Retinal pigment epithelial cell (primary cell): ENCODE measurements around the gene ANGPTL4.
"Not testable (repeated sequence)": the region's sequence is repeated elsewhere in the genome, so short reads cannot be mapped to it uniquely, and the experiment has no call there.

Experiments
- DNase-seq: peaks from one replicate; pipeline ENCODE4 v3.0.0-alpha.2; 2010; ENCODE audit warnings: low read depth
- H3K4me3 ChIP-seq: 2 replicates; pipeline ENCODE4 v1.5.1; 2011; ENCODE audit warnings: mild to moderate bottlenecking, low read length, control low read depth, moderate library complexity
- CTCF ChIP-seq: conservative IDR thresholded peaks from 2 replicates; pipeline ENCODE4 v1.5.1; 2011; ENCODE audit warnings: low read depth, low read length, control low read depth, inconsistent platforms

ANGPTL4 gene

DNA sequence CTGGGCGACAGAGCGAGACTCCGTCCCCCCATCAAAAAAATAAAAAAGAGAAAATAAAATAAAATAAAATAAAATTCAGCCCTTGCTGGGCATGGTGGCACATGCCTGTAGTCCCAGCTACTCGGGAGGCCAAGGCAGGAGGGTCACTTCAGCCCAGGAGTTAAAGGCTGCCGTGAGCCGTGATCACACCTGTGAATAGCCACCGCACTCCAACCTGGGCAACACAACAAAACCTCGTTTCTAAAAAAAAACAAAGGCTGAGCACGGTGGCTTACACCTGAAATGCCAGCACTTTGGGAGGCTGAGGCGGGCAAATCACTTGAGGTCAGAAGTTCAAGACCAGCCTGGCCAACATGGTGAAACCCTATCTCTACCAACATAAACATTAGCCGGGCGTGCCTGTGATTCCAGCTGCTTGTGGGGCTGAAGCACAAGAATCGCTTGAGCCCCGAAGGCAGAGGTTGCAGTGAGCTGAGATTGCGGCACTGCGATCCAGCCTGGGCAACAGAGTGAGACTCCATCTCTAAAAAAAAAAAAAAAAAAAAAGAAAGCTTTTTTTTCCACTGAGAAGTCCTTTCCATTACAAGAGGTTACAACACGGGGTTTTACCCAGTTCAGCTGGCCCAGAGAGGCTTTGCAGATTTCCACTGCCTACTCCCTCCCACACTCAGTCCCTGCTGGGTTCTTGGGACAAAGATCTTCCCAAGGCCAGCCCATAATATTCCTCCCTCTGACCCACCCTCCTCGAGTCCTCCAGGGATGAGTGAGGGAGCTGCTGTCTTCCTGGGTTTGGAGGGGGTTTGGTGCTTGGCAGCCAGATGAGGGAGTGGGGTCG, 6.4 kb downstream of the ANGPTL4 start:
- no peak for TF ChIP-seq CTCF
- no peak overlapping the region for H3K4me3 ChIP-seq
- no peak for DNase-seq

GRCh38 chr19:8371011-8371804, 7.3 kb downstream of the ANGPTL4 start:
- no peak for TF ChIP-seq CTCF
- no peak overlapping the region for H3K4me3 ChIP-seq
- DNase-seq = no peak

GRCh38 chr19:8373867-8374813, 10.2 kb downstream of the ANGPTL4 start:
- DNase-seq = no peak
- H3K4me3 ChIP-seq = no peak overlapping the region
- TF ChIP-seq CTCF = no peak

GRCh38 chr19:8375766-8376165, 11.8 kb downstream of the ANGPTL4 start:
- DNase-seq, H3K4me3 ChIP-seq: not testable (repeated sequence)

DNA sequence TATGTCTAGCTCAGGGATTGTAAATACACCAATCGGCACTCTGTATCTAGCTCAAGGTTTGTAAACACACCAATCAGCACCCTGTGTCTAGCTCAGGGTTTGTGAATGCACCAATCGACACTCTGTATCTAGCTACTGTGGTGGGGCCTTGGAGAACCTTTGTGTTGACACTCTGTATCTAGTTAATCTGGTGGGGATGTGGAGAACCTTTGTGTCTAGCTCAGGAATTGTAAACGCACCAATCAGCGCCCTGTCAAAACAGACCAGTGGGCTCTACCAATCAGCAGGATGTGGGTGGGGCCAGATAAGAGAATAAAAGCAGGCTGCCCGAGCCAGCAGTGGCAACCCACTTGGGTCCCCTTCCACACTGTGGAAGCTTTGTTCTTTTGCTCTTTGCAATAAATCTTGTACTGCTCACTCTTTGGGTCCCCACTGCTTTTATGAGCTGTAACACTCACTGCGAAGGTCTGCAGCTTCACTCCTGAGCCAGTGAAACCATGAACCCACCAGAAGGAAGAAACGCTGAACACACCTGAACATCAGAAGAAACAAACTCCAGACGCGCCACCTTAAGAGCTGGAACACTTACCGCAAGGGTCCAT, 12.5 kb downstream of the ANGPTL4 start:
- H3K4me3 ChIP-seq, DNase-seq: not testable (repeated sequence)

DNA sequence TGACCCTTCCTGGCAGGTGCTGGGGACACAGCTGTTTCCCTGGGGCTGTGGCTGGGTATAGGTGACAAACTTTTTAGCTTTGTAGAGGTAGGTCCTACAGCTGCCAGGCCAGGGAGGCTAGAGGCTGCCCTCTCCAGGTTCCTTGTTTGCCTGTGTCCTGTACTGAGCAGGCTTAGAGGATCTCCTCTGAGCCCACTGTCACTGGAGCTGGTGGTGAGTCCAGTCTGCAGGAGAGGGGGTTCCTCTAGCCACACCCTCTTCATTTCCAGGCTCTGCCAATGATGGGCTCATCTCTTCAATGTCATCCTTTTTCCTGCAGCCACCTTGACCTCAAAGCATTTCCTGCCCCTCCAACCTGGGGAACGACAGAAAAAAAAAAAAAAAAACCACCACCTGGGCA, 13.6 kb downstream of the ANGPTL4 start:
- TF ChIP-seq CTCF = no peak

DNA sequence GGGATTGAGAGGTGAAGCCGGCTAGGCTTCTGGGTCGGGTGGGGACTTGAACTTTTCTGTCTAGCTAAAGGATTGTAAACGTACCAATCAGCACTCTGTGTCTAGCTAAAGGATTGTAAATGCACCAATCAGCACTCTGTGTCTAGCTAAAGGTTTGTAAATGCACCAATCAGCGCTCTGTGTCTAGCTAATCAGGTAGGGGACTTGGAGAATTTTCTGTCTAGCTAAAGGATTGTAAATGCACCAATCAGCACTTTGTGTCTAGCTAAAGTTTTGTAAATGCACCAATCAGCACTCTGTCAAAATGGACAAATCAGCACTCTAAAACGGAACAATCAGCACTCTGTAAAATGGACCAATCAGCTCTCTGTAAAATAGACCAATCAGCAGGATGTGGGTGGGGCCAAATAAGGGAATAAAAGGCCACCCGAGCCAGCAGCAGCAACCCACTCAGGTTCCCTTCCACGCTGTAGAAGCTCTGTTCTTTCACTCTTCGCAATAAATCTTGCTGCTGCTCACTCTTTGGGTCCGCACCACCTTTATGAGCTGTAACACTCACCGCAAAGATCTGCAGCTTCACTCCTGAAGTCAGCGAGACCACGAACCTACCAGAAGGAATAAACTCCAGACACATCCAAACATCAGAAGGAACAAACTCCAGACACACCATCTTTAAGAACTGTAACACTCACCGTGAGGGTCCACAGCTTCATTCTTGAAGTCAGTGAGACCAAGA, 15.4 kb downstream of the ANGPTL4 start:
- not testable (repeated sequence) for H3K4me3 ChIP-seq, DNase-seq

More for the DNA sequence above, 13.6 kb downstream of the ANGPTL4 start:
- H3K4me3 ChIP-seq = no peak overlapping the region
- no peak for DNase-seq

DNA sequence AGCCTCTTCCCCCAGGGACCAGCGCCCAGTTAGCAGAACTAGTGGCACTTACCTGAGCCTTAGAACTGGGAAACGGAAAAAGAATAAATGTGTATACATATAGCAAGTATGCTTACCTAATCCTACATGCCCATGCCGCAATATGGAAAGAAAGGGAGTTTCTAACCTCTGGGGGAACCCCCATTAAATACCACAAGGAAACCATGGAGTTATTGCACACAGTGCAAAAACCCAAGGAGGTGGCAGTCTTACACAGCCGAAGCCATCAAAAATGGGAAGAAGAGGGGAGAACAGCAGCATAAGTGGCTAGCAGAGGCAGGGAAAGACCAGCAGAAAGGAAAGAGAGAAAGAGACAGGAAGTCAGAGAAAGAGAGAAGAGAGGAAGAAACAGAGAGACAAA, 20.6 kb downstream of the ANGPTL4 start:
- not testable (repeated sequence) for DNase-seq, H3K4me3 ChIP-seq

GRCh38 chr19:8385103-8385502, 21.1 kb downstream of the ANGPTL4 start:
- not testable (repeated sequence) for H3K4me3 ChIP-seq, DNase-seq

- not testable (repeated sequence) for DNase-seq, H3K4me3 ChIP-seq
Measured at GRCh38 chr19:8385566-8385965, 21.6 kb downstream of the ANGPTL4 start.

DNA sequence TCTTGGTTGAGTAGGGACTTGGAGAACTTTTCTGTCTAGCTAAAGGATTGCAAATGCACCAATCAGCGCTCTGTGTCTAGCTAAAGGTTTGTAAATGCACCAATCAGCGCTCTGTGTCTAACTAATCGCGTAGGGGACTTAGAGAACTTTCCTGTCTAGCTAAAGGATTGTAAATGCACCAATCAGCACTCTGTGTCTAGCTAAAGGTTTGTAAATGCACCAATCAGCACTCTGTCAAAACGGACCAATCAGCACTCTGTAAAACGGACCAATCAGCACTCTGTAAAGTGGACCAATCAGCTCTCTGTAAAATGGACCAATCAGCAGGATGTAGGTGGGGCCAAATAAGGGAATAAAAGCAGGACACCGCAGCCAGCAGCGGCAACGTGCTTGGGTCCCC, 22.5 kb downstream of the ANGPTL4 start:
- DNase-seq, H3K4me3 ChIP-seq: not testable (repeated sequence)
